NB4 (cell line): ENCODE results near the gene ZPR1.

Experiments used
- DNase-seq: peaks from one replicate; pipeline ENCODE4 v3.0.0; 2010; ENCODE audit warnings: low read depth
- H3K4me3 ChIP-seq: one replicate; pipeline ENCODE4 v1.5.1; 2011; ENCODE audit warnings: mild to moderate bottlenecking, low read depth, low read length, moderate library complexity
- MAX ChIP-seq: IDR thresholded peaks from 2 replicates; pipeline ENCODE4 v1.6.1; 2011; ENCODE audit warnings: low read depth, low read length
- MYC ChIP-seq: IDR thresholded peaks from 2 replicates; pipeline ENCODE4 v1.6.1; 2011; ENCODE audit warnings: low read depth, low read length
- POLR2A ChIP-seq: IDR thresholded peaks from 2 replicates; pipeline ENCODE4 v1.6.1; 2011; ENCODE audit warnings: mild to moderate bottlenecking; ENCODE audit not compliant: insufficient read length; ENCODE audit errors: extremely low read depth
- TF ChIP-seq, protein P1 (sequence below): IDR thresholded peaks from one replicate; pipeline ENCODE4 v1.5.1; 2012; ENCODE audit warnings: low read depth, low read length

ZPR1 gene

DNA sequence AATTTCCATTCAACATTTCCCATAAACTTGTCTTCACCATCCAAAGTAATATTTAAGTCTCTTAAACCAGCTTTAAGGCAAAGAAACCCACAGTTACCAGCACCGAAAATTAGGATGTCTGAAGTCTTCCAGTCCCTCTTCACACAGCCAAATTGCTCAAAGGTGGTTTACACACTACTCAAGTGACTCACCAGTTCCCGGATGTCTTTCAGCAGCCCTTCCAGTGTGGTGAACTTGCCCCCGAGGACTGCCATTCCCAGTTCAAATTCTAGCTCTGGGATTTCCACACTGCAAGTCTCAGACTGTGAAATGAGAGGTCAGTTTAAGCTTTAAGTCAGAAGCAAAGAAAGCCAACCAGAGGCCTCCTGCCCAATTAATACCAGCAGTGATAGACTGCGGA, 5.1 kb downstream of the ZPR1 start:
- DNase-seq: no peak
- no peak overlapping the region for H3K4me3 ChIP-seq
- no peak for TF ChIP-seq POLR2A
- no peak for TF ChIP-seq MYC
- TF ChIP-seq, protein P1, sequence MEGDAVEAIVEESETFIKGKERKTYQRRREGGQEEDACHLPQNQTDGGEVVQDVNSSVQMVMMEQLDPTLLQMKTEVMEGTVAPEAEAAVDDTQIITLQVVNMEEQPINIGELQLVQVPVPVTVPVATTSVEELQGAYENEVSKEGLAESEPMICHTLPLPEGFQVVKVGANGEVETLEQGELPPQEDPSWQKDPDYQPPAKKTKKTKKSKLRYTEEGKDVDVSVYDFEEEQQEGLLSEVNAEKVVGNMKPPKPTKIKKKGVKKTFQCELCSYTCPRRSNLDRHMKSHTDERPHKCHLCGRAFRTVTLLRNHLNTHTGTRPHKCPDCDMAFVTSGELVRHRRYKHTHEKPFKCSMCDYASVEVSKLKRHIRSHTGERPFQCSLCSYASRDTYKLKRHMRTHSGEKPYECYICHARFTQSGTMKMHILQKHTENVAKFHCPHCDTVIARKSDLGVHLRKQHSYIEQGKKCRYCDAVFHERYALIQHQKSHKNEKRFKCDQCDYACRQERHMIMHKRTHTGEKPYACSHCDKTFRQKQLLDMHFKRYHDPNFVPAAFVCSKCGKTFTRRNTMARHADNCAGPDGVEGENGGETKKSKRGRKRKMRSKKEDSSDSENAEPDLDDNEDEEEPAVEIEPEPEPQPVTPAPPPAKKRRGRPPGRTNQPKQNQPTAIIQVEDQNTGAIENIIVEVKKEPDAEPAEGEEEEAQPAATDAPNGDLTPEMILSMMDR: no peak
- no peak for TF ChIP-seq MAX

- H3K4me3 ChIP-seq: no peak overlapping the region
- TF ChIP-seq MYC (no peak), POLR2A (no peak), MAX (no peak)
- TF ChIP-seq, protein P1: no peak
- no peak for DNase-seq
Observed at GRCh38 chr11:116778556-116778955, 9.3 kb downstream of the ZPR1 start.

DNA sequence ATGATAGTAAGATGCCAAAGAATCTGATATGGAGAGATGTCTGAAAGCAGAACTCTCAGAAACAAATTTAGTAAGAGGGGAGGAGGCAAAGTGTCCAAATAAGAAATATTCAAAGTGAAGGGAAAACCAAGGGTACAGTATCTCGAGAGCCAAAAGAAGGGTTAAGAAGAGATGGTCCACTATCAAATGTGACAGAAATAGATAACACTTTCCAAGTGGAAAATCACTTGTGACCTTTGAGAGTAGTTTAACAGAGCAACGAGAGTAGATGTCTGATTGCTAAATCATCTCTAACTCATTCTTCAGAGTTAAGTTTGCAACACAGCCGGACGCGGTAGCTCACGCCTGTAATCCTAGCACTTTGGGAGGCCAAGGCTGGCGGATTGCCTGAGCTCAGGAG, 10.8 kb downstream of the ZPR1 start:
- no peak for DNase-seq
- TF ChIP-seq, protein P1: no peak
- TF ChIP-seq MAX (no peak), POLR2A (no peak), MYC (no peak)
- H3K4me3 ChIP-seq: no peak overlapping the region

DNA sequence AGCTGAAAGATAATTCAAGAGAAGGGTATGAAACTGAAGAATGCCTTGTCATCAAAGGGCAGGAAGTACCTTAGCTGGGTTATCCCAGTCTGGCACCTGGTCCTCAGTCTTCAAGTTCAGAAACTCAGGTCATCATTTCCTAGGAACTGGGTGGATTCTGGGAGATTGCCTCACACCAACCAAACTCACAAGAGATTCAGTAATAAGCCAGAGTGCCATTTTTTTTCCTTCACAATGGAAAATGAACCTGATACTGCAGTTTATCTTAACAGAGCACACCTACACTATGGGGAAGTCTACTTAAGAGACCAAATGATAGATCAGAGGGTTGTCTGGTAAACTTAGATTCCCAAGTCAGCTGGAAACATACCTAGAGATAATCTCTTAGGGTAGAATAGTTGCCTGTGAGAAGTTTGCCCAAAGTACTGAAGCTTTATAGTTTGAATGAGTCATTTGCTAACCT, 11.3 kb downstream of the ZPR1 start:
- no peak for DNase-seq
- no peak overlapping the region for H3K4me3 ChIP-seq
- TF ChIP-seq, protein P1: no peak
- no peak for TF ChIP-seq MAX
- no peak for TF ChIP-seq POLR2A
- no peak for TF ChIP-seq MYC

- no peak overlapping the region for H3K4me3 ChIP-seq
- DNase-seq: no peak
Observed at GRCh38 chr11:116775975-116776374, 11.8 kb downstream of the ZPR1 start.

More at GRCh38 chr11:116775975-116776374, 11.8 kb downstream of the ZPR1 start:
- TF ChIP-seq MYC: no peak
- TF ChIP-seq POLR2A: no peak
- TF ChIP-seq MAX: no peak
- TF ChIP-seq, protein P1: no peak
